Fibroblast of mammary gland (primary cell): Measurements from ENCODE around the gene MAP1LC3B.

ENCODE experiments used
- DNase-seq: peaks from one replicate; pipeline ENCODE4 v3.0.0-alpha.2; 2010; ENCODE audit warnings: low read depth
- H3K4me3 ChIP-seq: 2 replicates; pipeline ENCODE4 v1.5.1; 2011; ENCODE audit warnings: low read depth, mild to moderate bottlenecking, low read length, moderate library complexity; ENCODE audit not compliant: control insufficient read depth
- CTCF ChIP-seq: conservative IDR thresholded peaks from 2 replicates; pipeline ENCODE4 v1.5.1; 2011; ENCODE audit warnings: low read depth, low read length, inconsistent platforms; ENCODE audit not compliant: control insufficient read depth, insufficient read depth

The MAP1LC3B gene

DNA sequence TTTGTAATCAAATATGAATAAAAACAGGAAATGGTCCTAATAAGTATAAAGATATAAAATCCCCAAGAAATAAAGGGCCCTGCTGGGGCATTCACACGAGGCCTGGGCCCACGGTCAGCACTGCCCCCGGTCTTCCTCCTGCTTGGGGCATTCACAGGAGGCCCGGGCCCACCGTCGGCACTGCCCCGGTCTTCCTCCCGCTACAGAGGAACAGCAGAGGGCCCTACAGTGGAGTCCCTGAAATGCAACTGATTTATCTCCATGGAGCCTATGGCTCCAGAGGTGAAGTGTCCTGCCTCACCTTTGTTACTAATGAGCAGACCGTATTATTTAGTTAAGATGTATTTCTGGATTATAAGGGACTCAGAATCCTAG lies 46.5 kb downstream of the MAP1LC3B start:
- no peak for TF ChIP-seq CTCF
- H3K4me3 ChIP-seq = no peak overlapping the region
- DNase-seq = no peak

GRCh38 chr16:87439926-87440325 lies 47.8 kb downstream of the MAP1LC3B start:
- TF ChIP-seq CTCF = no peak
- no peak overlapping the region for H3K4me3 ChIP-seq
- no peak for DNase-seq

GRCh38 chr16:87441886-87442580 lies 49.9 kb downstream of the MAP1LC3B start:
- no peak for TF ChIP-seq CTCF
- DNase-seq = peak; percentile 46
- H3K4me3 ChIP-seq = no peak overlapping the region

GRCh38 chr16:87442581-87442966 lies 50.4 kb downstream of the MAP1LC3B start:
- no peak overlapping the region for H3K4me3 ChIP-seq
- TF ChIP-seq CTCF = no peak
- DNase-seq = no peak

DNA sequence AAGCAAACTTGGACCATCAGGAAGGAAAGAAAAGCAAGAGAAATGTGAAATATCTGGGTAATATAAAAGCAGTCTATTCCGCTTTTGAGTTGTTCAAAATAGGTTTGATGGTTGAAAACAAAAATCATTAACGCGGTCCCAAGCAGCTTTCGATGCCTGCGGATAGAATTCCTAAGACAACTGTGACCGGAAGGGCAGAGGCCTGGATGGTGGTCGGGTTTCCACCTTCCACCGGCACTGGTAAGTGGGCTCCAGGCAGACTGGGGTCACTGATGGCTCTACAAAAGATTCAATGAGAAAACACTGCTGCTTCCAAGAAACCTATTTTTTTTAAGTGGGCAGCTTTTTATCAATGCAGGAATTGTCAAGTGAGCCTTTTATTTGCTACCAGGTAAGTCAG lies 50.9 kb downstream of the MAP1LC3B start:
- no peak for DNase-seq
- H3K4me3 ChIP-seq = no peak overlapping the region
- no peak for TF ChIP-seq CTCF

DNA sequence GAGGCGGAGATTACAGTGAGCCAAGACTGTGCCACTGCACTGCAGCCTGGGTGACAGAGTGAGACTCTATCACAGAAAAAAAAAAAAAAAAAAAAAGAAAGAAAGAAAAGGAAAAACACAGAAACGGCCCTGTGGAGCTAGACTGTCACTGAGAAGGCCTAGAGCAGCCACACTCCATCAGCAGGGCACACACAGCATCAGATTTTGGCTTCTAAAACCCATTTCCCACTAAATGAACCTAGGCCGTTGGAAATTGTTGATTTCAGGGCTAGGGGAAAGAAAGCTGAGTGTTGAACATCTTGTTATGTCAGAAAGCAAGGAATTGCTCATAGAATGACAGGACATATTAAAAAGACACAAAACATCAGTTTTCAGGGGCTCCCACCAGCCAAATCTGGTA lies 51.8 kb downstream of the MAP1LC3B start:
- no peak for TF ChIP-seq CTCF
- no peak overlapping the region for H3K4me3 ChIP-seq
- no peak for DNase-seq

GRCh38 chr16:87445486-87445885 lies 53.4 kb downstream of the MAP1LC3B start:
- peak; percentile 90 for DNase-seq
- no peak for TF ChIP-seq CTCF
- H3K4me3 ChIP-seq = no peak overlapping the region
